Inflammatory macrophage treated with lipopolysaccharide for 4 hours (primary cell): ENCODE results near the gene NXF3.
"Not testable (repeated sequence)": the region's sequence is repeated elsewhere in the genome, so short reads cannot be mapped to it uniquely, and the experiment has no call there.

Source experiments
- DNase-seq: peaks from one replicate; pipeline ENCODE4 v3.0.0-alpha.2; 2020

NXF3 gene

GRCh38 chrX:103092942-103093341 is at the start of gene NXF3:
Gene NXF3 (minus strand): TSS chrX:103093143. CDS start chrX:103093023, 120 bp downstream.
- DNase-seq = peak; percentile 6

GRCh38 chrX:103136528-103136927 is 43.6 kb upstream of the NXF3 start:
- not testable (repeated sequence) for DNase-seq

GRCh38 chrX:103124284-103124683 is 31.3 kb upstream of the NXF3 start:
- no peak for DNase-seq

GRCh38 chrX:103120748-103121147 is 27.8 kb upstream of the NXF3 start:
- no peak for DNase-seq

- not testable (repeated sequence) for DNase-seq
These were observed 24.0 kb upstream of the NXF3 start for GRCh38 chrX:103116970-103117369.

GRCh38 chrX:103109497-103109896 is 16.6 kb upstream of the NXF3 start:
- not testable (repeated sequence) for DNase-seq

GRCh38 chrX:103107836-103108235 is 14.9 kb upstream of the NXF3 start:
- DNase-seq = no peak

GRCh38 chrX:103107227-103107737 is 14.3 kb upstream of the NXF3 start:
- DNase-seq = not testable (repeated sequence)

- DNase-seq = not testable (repeated sequence)
These were observed 11.4 kb upstream of the NXF3 start for GRCh38 chrX:103104370-103104769.

GRCh38 chrX:103103866-103104265 is 10.9 kb upstream of the NXF3 start:
- DNase-seq = not testable (repeated sequence)

GRCh38 chrX:103101299-103102042 is 8.5 kb upstream of the NXF3 start:
- no peak for DNase-seq

GRCh38 chrX:103100484-103100883 is 7.5 kb upstream of the NXF3 start:
- no peak for DNase-seq

GRCh38 chrX:103099691-103100090 is 6.7 kb upstream of the NXF3 start:
- no peak for DNase-seq

- DNase-seq = no peak
These were observed 5.5 kb upstream of the NXF3 start for GRCh38 chrX:103098488-103098887.

GRCh38 chrX:103081051-103081450 is 11.9 kb downstream of the NXF3 start:
- no peak for DNase-seq

- DNase-seq = no peak
These were observed 19.5 kb downstream of the NXF3 start for GRCh38 chrX:103073467-103073866.

- DNase-seq = no peak
These were observed 26.3 kb downstream of the NXF3 start for GRCh38 chrX:103066606-103067005.

- DNase-seq = no peak
These were observed 29.0 kb downstream of the NXF3 start, which contains the start of gene BEX1 for GRCh38 chrX:103063918-103064434. Gene BEX1 (minus strand): TSS chrX:103064171. CDS start chrX:103063274, 897 bp downstream.

- DNase-seq = no peak
These were observed 29.6 kb downstream of the NXF3 start for GRCh38 chrX:103063191-103063845.

GRCh38 chrX:103061486-103061885 is 31.5 kb downstream of the NXF3 start:
- DNase-seq = no peak

GRCh38 chrX:103056902-103057301 is 36.0 kb downstream of the NXF3 start:
- no peak for DNase-seq

GRCh38 chrX:103052625-103053024 is 40.3 kb downstream of the NXF3 start:
- DNase-seq = no peak

- no peak for DNase-seq
These were observed 41.6 kb downstream of the NXF3 start for GRCh38 chrX:103051260-103051789.

GRCh38 chrX:103033371-103033770 is 59.6 kb downstream of the NXF3 start:
- not testable (repeated sequence) for DNase-seq
